ENCODE results near the gene SNX24. TPM values are rescaled to one million over a fixed set of nuclear protein-coding genes. Genes with fewer than 3 reads are reported as not detected.
A peak's percentile ranks its signal among the peaks of the same experiment; 100 is the strongest.

SNX24 gene
- total RNA-seq, 1 donor from 2014 or later, result 8.5 TPM

- peak; percentile 47 for TF ChIP-seq CTCF (IDR thresholded peaks at IDR 0.05)
- Mint-ChIP-seq H3K36me3 (ENCODE audit: low read depth) (no peaks in the 10 kb centered on the region), H3K27ac (no peak overlapping the region), H3K27me3 (no peaks in the 10 kb centered on the region), H3K4me3 (no peak overlapping the region), H3K9me3 (no peaks in the 10 kb centered on the region), H3K4me1 (no peaks in the 10 kb centered on the region)
- ATAC-seq (ENCODE audit: low read depth), result peak; percentile 70
- DNase-seq, result peak; percentile 37
- CTCF ChIA-PET, result interaction anchor here (0.8 to 2.5 kb wide), 2 partner anchors 483 to 484 kb away, joined by 3 to 8 read pairs; no protein-coding TSS in a partner anchor
- POLR2A ChIA-PET, result no interaction called here
- intact Hi-C loops (cut with micrococcal nuclease), result loop anchor here (1.0 to 10.0 kb wide), 5 partner anchors 103 to 808 kb away; no protein-coding TSS in a partner anchor
Observed at GRCh38 chr5:122999947-123000563, 154.6 kb downstream of the SNX24 start.

GRCh38 chr5:123000731-123001130 is 155.3 kb downstream of the SNX24 start:
- ATAC-seq (ENCODE audit: low read depth), result no peak
- intact Hi-C loops (cut with micrococcal nuclease), result loop anchor here (1.0 to 10.0 kb wide), 5 partner anchors 103 to 808 kb away; no protein-coding TSS in a partner anchor
- no peaks in the 10 kb centered on the region for H3K9me3 Mint-ChIP-seq

GRCh38 chr5:123001808-123002207 is 156.4 kb downstream of the SNX24 start:
- H3K27ac Mint-ChIP-seq, result no peak overlapping the region
- TF ChIP-seq CTCF (IDR thresholded peaks at IDR 0.05), result no peak
- ATAC-seq (ENCODE audit: low read depth), result no peak
- H3K4me3 Mint-ChIP-seq, result no peak overlapping the region
- DNase-seq, result no peak
- no peaks in the 10 kb centered on the region for H3K27me3 Mint-ChIP-seq
- POLR2A ChIA-PET, result no interaction called here
- no peaks in the 10 kb centered on the region for H3K9me3 Mint-ChIP-seq
- H3K36me3 Mint-ChIP-seq (ENCODE audit: low read depth), result no peaks in the 10 kb centered on the region
- intact Hi-C loops (cut with micrococcal nuclease), result loop anchor here (5.0 to 10.0 kb wide), 2 partner anchors 167 to 810 kb away; no protein-coding TSS in a partner anchor
- CTCF ChIA-PET, result interaction anchor here (2.5 kb wide), 1 partner anchor 486 kb away, joined by 8 read pairs; no protein-coding TSS in a partner anchor
- H3K4me1 Mint-ChIP-seq, result no peaks in the 10 kb centered on the region

More at GRCh38 chr5:123000731-123001130, 155.3 kb downstream of the SNX24 start:
- Mint-ChIP-seq H3K27me3 (no peaks in the 10 kb centered on the region), H3K27ac (no peak overlapping the region), H3K4me3 (no peak overlapping the region), H3K36me3 (ENCODE audit: low read depth) (no peaks in the 10 kb centered on the region), H3K4me1 (no peaks in the 10 kb centered on the region)
- no peak for DNase-seq
- POLR2A ChIA-PET, result no interaction called here
- CTCF ChIA-PET, result interaction anchor here (0.8 to 2.5 kb wide), 2 partner anchors 483 to 485 kb away, joined by 3 to 8 read pairs; no protein-coding TSS in a partner anchor
- no peak for TF ChIP-seq CTCF (IDR thresholded peaks at IDR 0.05)

- POLR2A ChIA-PET, result no interaction called here
- Mint-ChIP-seq H3K27ac (no peak overlapping the region), H3K4me3 (no peak overlapping the region), H3K9me3 (no peaks in the 10 kb centered on the region), H3K4me1 (peaks cover 3% of the 10 kb centered on the region), H3K27me3 (no peaks in the 10 kb centered on the region), H3K36me3 (ENCODE audit: low read depth) (no peaks in the 10 kb centered on the region)
- CTCF ChIA-PET, result no interaction called here
- intact Hi-C loops (cut with micrococcal nuclease), result loop anchor here (10.0 kb wide), 1 partner anchor 172 kb away; no protein-coding TSS in a partner anchor
- DNase-seq (no peak), ATAC-seq (ENCODE audit: low read depth) (no peak)
- no peak for TF ChIP-seq CTCF (IDR thresholded peaks at IDR 0.05)
Observed at GRCh38 chr5:123007182-123007581, 161.8 kb downstream of the SNX24 start.

- no peak overlapping the region for H3K4me3 Mint-ChIP-seq
- TF ChIP-seq CTCF (IDR thresholded peaks at IDR 0.05), result no peak
- H3K4me1 Mint-ChIP-seq, result peaks cover 7% of the 10 kb centered on the region
- CTCF ChIA-PET, result no interaction called here
- H3K36me3 Mint-ChIP-seq (ENCODE audit: low read depth), result no peaks in the 10 kb centered on the region
- intact Hi-C loops (cut with micrococcal nuclease), result loop anchor here (10.0 kb wide), 1 partner anchor 173 kb away; no protein-coding TSS in a partner anchor
- no peak for ATAC-seq (ENCODE audit: low read depth)
- H3K27ac Mint-ChIP-seq, result no peak overlapping the region
- no peaks in the 10 kb centered on the region for H3K27me3 Mint-ChIP-seq
- no peaks in the 10 kb centered on the region for H3K9me3 Mint-ChIP-seq
- POLR2A ChIA-PET, result no interaction called here
- DNase-seq, result no peak
Observed at GRCh38 chr5:123007754-123008153, 162.3 kb downstream of the SNX24 start.

Data from activated B cell treated with CpG ODN at 0.5 μM for 24 hours (primary cell).